GM18867 (cell line): ENCODE results near the gene CDK6.
"Not testable (repeated sequence)": the region's sequence is repeated elsewhere in the genome, so short reads cannot be mapped to it uniquely, and the experiment has no call there.

Experiments used
- ATAC-seq: cut with Tn5 transposase; IDR thresholded peaks from one replicate; pipeline ENCODE4 v1.9.1; 2021; ENCODE audit warnings: mild to moderate bottlenecking, moderate library complexity; ENCODE audit not compliant: unreplicated experiment

The CDK6 gene

GRCh38 chr7:92604517-92604916 lies 231.9 kb downstream of the CDK6 start:
- not testable (repeated sequence) for ATAC-seq

GRCh38 chr7:92603089-92603445 lies 233.3 kb downstream of the CDK6 start:
- ATAC-seq: no peak

- ATAC-seq: no peak
Measured at GRCh38 chr7:92602352-92603088, 233.9 kb downstream of the CDK6 start.

GRCh38 chr7:92598310-92598981 lies 237.9 kb downstream of the CDK6 start:
- ATAC-seq: peak; percentile 73

DNA sequence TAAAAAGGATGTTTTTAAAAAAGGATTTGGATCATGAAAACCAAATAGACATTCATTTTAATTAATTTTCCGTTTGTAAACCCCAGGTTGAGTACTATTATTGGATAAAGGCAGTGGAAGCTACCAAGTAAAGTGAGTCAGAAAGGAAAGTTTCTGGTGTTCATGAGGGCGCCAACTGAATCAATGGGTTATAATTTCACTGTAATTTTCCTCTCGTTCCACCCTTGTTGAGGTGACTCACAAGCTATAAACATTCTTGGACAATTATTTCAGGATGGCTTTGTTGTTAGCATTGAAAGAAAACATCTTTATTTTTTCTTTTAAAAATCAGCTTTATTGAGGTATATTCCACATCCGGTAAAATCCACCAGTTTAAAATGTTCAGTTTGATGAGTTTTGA lies 241.1 kb downstream of the CDK6 start:
- no peak for ATAC-seq

GRCh38 chr7:92594746-92595145 lies 241.6 kb downstream of the CDK6 start:
- no peak for ATAC-seq

DNA sequence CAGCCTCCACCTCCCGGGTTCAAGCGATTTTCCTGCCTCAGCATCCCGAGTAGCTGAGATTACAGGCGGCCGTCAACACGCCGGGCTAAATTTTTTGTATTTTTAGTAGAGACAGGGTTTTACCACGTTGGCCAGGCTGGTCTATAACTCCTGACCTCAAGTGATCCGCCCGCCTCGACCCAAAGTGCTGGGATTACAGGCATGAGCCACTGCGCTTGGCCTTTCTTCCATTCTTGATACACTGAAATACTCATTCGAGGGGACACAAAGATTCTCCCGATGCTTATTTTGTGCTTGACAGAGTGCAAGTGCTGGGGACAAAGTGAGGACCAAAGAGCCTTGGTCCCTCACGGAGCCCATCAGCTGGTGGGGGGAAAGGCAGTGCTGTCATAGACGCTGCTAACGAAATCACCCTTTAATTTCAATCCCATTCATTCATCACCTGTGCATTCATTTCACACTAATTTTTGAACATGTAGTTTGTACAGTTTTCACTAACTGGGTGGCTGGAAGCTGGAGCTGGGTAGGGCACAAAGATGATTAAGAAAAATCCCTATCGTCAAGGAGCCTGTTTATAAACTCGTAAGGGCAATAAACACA lies 245.6 kb downstream of the CDK6 start:
- ATAC-seq: no peak

DNA sequence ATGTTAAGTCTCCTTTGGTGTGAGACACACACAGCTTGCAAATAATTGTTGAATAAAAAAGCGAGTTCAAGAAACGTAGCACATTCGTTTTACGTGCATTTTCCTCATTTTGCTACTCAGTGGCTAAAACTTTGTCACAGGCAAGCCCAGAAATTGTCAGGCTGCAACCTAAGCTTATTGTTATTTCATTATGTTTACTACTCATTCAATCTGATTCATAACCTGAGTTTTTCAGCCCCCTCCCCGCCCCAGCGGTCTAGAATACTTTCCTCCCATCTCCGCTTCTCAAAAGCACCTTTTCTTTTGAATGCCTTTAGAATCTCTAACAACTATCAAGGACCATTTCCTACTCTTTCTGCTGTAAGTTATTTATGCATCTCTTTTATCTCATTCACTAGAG lies 247.3 kb downstream of the CDK6 start:
- ATAC-seq: no peak

DNA sequence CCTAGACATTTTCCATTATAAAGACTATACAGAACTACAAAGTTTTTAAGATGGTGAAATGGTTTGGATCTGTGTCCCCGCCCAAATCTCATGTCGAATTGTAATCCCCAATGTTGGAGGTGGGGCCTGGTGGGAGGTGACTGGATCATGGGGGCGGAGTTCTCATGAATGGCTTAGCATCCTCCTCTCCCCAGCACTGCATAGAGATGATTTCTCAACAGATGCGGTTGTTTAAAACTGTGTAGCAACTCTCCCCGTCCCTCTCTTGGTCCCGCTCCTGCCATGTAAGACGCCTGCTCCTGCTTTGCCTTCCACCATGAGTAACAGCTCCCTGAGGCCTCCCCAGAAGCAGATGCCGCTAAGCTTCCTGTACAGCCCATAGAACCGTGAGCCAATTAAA lies 247.8 kb downstream of the CDK6 start:
- no peak for ATAC-seq

DNA sequence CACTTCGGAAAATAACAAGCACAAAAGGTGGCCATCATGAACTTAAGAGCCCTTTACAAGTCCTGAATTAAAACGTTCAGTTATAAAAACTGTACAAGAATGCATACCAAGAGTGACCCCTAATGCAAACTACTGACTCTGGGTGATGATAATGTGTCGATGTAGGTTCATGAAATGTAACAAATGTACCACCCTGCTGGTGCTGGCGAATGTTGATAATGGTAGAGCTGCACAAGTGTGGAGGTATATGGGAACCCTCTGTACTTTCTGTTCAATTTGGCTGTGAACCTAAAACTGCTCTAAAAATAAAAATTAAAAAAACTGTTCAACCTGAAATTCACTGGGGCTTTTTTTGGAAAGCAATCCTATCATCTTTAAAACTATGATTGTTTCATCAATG lies 249.5 kb downstream of the CDK6 start:
- no peak for ATAC-seq

GRCh38 chr7:92586403-92586802 lies 250.0 kb downstream of the CDK6 start:
- no peak for ATAC-seq

DNA sequence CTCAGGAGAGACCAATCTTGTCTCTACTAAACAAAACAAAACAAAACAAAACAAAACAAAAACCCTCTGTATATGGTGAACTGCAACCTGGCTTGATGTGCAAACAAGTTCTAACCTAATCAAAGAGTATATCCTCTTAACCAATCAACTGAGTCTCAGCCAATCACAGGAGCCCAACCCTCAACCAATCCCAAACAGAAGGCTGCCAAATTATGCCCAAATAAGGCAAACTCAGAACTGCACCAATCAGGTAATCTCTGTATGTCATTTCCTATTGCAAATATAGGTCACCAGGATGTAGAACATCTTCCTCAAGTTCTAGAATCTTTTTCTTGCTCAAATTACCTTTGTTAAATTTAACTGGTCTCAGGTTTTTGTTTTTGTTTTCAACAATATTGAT lies 251.4 kb downstream of the CDK6 start:
- ATAC-seq: no peak

DNA sequence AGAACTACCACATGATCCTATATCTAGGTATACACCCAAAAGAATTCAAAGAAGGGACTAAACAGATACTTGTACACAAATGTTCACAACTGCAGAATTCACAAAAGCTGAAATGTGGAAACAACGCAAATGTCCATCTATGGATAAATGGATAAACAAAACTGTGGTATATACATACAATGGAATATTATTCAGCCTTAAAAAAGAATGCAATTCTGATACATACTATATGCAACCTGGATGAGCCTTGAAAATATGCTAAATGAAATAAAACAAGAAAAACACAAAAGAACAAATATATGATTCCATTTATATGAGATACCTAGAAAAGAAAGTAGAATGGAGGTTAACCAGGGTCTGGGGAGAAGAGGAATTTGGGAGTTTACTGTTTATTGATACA lies 253.4 kb downstream of the CDK6 start:
- no peak for ATAC-seq

- ATAC-seq: no peak
Measured at GRCh38 chr7:92576296-92576695, 260.1 kb downstream of the CDK6 start.

GRCh38 chr7:92569137-92569536 lies 267.2 kb downstream of the CDK6 start:
- ATAC-seq: no peak

- no peak for ATAC-seq
Measured at GRCh38 chr7:92567460-92567859, 268.9 kb downstream of the CDK6 start.

- no peak for ATAC-seq
Measured at GRCh38 chr7:92563345-92563744, 273.0 kb downstream of the CDK6 start.

GRCh38 chr7:92560602-92561001 lies 275.8 kb downstream of the CDK6 start:
- ATAC-seq: no peak

- ATAC-seq: no peak
Measured at GRCh38 chr7:92557808-92558362, 278.5 kb downstream of the CDK6 start.

- no peak for ATAC-seq
Measured at GRCh38 chr7:92557249-92557648, 279.1 kb downstream of the CDK6 start.
